RKO (cell line): ENCODE measurements around the gene COL2A1.

Experiments used
- DNase-seq: peaks from one replicate; pipeline ENCODE4 v3.0.0-alpha.2; 2016; ENCODE audit warnings: low spot score

Gene COL2A1

DNA sequence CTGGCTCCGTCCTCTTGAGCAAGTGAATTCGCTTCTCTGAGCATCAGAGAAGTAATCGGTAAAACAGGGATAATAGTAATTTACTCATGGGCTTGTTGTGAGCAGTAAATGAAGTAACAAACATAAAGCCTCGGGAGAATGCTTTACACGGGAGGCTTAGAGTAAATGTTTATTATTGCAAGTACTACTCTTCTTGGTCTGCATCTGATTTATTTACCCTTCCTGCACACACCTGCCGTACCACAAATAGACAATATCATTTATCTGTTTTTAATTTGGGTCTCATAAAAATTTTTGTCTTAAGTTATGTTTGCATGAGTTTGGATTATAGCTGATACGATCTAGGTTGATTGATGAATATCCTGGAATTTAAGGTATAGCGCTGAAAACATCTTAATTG is 7.8 kb upstream of the COL2A1 start:
- no peak for DNase-seq

GRCh38 chr12:48010366-48010970 is 6.2 kb upstream of the COL2A1 start:
- no peak for DNase-seq

GRCh38 chr12:48009471-48009870 is 5.2 kb upstream of the COL2A1 start:
- no peak for DNase-seq

- DNase-seq: no peak
These were observed 4.7 kb upstream of the COL2A1 start for GRCh38 chr12:48008950-48009349.

GRCh38 chr12:48008349-48008748 is 4.1 kb upstream of the COL2A1 start:
- DNase-seq: no peak

DNA sequence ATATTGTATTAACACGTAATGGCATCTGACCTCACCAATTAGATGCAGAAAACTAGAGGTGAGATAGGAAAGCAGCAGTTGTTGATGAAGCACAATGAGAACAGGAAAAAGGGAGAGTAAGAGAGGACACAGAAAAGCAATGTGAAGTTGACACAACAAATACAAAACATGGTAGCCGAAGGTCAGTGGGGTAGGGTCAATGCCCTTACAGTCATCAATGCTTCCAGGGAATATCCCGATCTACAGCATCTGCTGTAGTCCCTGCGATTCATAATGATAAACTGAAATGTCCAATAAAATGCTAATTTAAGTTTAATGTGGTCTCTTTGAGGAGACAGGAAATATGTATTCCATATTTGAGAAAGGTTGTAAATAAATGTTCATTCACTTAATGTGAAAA is 2.9 kb upstream of the COL2A1 start:
- DNase-seq: no peak

DNA sequence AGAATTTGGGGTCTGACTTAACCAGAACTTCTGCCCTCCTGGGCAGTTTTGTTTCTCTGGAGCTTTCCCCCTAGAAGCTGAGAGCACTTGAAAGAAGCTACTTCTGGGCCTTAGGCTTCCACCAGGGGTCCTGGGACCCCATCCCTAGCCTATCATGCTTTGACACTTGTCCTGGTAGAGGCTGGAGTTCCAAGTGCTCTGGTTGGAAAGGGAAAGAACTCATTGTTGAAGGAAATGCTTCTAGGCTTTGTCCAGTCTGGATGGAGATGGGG is 1.4 kb upstream of the COL2A1 start:
- DNase-seq: no peak

DNA sequence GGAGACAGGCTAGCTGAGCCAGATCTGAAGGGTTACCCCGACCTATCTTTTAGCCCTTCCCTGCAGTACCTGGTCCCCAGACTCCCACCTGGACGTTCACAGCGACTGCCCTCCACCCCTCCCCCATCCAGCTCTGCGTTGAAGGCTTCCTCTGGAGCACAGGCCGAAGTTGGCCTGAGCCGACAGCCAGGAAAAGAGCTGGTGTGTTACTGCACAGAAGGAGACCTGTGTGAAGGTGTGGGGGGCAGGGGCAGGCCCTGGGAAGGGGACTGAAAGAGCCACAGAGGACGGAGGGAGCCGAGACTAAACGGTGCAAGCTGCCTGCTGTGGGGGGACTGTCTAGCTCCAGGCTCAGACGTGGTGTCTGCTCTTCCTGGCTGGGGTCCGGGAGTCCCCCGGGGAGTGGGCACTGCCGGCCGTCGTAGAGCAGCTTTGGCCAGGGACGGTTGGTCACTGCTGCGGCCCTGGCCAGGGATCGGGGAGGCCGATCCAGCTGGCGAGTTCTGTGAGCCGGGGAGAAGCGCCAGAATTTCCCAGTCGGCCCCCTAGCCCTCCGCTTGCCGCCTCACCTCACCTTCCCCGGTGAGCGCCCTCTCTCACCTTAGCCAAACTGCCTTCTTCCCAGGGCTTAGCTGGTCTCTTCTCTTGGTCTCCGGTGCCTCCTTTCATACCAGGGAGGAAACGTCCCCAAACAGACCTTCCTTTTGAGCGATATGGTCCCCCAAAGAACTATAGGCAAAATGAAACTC is 899 bp upstream of the COL2A1 start:
- no peak for DNase-seq

DNA sequence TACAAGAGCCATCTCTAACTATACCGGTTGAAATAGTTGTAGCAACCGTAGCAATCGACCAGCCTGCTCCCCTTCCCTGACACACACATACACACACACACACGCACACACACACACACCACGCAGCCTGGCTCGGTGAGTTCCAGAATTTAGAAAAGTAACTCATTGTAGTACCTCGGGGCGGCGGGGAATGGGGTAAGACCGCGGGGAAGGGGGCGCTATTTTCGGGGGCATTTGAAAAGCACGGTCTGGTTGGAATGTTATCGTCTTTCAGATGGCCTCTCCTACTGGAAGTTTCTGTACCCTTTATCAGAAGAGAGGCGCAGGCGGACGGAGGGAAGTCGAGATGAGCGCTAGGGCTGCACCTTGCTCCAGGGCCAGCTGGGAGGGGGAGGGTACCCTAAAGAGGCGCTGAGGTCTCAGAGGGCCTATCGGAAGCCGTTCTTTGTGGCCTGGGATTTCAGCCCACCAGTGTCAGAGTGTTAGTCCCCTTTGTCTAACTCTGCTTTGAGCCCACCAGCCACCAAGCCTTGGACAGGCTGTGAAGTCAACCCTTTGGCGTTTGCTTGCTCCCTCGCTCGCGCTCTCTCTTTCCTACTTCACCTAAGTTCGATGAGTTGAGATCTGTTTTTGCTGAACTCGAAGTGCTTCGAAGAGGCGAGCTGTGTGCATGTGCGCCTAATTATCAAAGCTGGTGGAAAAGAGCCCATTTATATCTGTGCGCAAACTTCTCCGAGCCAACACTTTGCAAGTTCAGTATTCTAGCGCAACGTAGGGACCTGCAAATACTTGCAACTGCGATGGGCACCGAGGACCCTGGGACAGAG is 837 bp downstream of the COL2A1 start:
- no peak for DNase-seq

DNA sequence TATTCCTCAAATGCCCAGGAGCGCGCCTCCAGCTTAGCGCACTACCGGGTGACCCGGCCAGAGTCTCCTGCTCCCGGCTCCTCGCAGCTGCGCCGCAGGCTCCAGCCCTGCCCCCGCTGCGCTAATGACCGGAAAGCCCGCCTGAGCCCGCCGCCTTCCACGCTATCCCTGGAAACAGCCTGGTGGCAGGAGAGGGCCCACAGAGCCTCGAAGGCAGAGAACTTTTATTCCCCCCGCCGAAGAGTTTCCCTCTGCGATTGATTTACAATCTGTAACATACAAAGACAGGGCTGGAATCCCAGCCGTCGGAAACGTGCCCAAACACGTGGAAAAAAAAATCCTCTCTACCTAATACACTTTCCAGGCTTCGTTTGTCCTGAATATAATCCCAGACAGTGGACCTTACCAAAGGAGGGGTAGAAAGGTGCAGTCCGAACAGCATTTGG is 1.5 kb downstream of the COL2A1 start:
- no peak for DNase-seq

DNA sequence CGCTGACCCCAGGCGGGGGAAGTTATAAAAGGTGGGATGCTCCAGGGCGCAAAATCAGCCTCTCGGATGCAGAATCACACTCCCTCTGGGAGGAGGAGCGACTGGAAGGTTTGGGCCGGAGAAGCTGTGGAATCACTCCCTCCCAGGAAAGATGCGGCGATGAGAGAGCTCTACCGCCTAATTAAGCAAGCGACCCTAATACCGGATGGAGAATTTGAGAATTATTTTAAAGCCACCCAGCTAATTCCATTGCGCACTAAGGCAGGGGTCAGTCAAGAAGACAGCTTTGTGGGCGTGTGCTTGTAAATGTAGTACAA is 1.9 kb downstream of the COL2A1 start:
- no peak for DNase-seq

DNA sequence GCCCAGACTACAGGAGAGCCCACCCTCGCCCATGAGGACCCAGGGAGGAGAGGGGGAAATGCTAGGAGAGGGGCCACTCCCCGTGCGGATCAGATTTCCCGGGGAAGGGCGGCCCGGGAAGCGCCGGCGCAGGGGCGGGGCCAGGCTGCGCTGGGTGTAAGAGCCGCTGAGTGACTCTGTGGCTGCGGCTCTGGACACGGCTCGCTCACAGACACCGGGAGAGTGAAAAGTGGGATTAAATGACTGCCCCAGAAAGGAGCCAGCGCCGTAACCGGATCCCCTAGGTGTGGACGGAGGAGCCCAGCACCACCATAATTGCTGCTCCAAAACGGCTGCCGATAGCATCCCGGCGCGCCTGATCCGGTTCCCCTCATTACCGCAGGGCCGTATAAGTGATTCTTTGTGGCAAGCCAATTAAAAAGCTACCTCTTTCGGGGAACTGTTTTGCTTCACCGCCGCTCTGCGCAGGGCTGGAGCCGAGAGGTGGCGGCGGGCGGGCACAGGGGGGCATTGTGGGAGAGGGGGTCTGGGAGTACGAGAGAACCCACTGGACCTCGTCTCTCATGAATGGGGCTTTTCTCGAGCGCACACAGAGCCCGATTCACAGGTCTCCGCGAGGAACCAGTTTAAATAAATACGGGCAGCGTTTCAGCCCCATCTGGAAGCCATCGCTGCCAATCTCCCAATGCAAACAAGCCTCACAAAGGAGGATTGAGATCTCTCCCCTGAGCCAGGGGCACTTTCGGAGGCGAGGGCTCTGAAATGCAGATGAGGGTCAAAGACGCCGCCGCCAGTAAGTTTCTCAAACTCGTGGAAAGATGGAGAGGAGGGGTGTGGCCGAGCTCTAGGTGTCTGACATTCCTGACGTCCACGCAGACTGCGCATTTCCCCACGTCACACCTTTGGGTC is 2.5 kb downstream of the COL2A1 start:
- peak; percentile 67 for DNase-seq

DNA sequence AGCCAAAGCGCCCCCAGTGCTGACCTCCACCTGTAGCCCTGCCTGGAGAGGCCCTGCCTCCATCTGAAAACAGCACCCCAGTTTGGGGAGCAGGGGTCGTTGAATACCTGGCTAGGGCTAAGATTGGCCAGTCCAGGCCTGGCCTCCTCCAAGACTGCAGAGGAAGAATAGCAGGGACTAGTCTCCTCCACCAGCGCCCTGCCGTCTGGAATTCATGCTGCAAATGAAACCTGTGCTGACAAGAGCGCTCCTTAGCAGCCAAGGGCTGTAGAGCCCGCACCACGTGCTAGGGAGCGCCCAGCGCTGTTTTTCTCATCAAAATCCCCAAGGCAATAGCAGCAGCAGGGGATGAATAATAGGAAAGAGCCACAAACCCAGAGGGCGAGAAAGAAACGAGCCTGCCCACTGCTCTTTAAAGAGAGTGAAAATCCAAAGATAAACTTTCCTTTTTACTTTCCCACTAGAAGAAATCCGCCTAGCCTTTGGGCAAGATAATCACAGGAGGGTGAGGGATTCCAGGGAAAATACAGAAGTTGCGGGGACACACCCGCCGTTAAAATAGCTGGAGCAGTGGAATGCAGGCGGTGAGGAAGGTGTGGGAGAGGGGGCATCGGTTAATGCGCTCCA is 3.3 kb downstream of the COL2A1 start:
- DNase-seq: peak; percentile 79

DNA sequence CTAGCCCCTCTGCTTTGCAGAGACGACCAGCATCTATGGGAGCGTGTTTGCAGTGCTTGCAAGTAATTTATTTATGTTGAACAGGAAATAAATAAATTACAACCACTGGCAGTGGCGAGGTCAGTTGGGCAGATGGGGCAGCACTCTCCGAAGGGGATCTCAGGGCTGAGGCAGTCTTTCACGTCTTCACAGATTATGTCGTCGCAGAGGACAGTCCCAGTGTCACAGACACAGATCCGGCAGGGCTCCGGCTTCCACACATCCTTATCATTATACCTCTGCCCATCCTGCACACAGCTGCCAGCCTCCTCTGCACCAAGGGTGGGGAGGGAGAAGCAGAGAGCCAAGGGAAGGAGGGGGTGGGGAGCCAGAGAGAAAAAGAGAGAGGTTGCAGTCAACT is 4.5 kb downstream of the COL2A1 start:
- no peak for DNase-seq

DNA sequence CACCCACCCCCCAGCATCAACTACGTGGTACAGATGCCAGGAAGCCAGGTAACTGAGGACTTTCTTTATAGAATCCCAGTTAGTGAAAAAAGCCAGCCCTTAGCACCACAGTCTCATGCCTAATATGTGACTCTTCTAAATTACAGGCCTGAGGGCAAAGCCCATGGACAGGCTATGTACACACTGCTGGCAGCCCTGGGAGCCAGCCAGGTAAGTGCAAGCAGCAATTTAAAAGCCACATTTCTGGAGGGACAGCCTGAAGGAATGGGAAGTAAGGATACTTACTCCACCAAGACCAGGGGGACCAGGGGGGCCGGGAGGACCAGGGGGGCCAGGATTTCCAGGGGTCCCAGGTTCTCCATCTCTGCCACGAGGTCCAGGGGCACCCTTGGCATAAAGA is 7.0 kb downstream of the COL2A1 start:
- no peak for DNase-seq

GRCh38 chr12:47995981-47996401 is 8.3 kb downstream of the COL2A1 start:
- no peak for DNase-seq

- no peak for DNase-seq
These were observed 10.8 kb downstream of the COL2A1 start for GRCh38 chr12:47993491-47993890.

DNA sequence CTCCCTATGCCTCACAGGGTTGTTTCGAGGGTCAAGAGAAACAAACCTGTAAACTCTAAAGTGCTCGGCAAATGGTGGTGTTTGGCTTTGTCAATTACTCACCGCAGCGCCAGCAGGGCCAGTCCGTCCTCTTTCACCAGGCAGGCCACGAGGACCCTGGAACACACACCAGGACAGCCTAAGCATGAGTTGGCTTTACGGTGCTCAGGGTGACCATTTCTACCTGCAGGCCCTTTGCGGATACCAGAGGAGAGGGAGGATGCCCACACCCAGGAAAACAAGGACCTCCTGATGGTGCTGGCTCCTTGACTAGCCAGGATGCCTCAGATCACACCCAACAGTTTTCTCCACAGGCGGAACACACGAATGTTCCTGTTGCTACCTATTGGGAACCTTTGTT is 11.5 kb downstream of the COL2A1 start:
- no peak for DNase-seq

GRCh38 chr12:47991106-47992061 is 12.9 kb downstream of the COL2A1 start:
- no peak for DNase-seq

DNA sequence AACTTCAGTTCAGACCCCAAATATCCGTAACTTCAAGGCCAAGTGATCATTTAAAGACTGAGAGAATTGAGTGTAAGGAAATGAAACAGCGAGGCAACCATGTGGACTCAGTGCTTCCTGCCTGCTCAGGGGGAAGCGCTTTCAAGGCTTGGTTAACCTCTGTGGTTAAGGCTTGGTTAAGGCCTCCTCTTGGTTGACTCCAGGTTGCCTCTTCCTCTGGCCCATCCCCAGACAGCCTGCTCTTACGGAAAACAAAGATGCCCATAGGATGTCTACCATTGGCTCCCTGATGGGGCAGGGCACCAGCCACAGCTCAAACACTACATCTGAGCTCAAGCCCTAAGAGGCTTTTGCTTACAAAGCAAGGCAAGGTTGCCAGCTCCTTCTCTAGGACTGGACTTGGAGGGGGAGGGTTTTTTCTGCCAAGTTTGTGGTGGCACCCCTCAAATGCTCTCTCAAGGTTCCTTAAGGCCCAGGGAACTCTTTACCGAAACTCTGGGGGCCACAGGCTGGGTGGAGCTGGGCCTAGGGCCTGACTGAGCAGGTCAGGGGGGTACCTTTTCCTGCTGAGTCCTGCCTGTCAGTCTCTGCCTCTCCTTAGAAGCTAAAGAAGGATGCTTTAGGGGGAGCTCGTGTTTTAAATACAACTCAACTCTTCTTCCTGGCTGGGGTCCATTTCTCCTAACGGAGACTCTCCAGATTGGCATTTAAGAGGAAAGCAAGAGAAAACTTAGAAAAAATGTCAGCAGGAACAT is 13.7 kb downstream of the COL2A1 start:
- no peak for DNase-seq
